HepG2 (cell line): ENCODE results near the gene APOL2. TPM values are rescaled to one million over a fixed set of nuclear protein-coding genes. Genes with fewer than 3 reads are reported as not detected.

Source experiments
- ARNT2 ChIP-seq: sonication (generic); formaldehyde crosslinking; IDR thresholded peaks from 2 replicates; pipeline ENCODE4 v1.8.0; 2022; ENCODE audit warnings: mild to moderate bottlenecking, low read depth, missing genetic modification reagents, moderate library complexity
- GABPA ChIP-seq, 2 experiments: IDR thresholded peaks; 2 replicates each; pipeline ENCODE4 v1.6.1; 2011 to 2016; ENCODE audit warnings: low read depth in 2 of 2, low read length in 1 of 2, missing biosample characterization in 1 of 2, missing genetic modification characterization in 1 of 2
- HINFP ChIP-seq: sonication (generic); formaldehyde crosslinking; IDR thresholded peaks from 2 replicates; pipeline ENCODE4 v1.4.0; 2020; ENCODE audit warnings: low read depth, mild to moderate bottlenecking, missing genetic modification reagents
- JDP2 ChIP-seq: sonication (generic); formaldehyde crosslinking; IDR thresholded peaks from 2 replicates; pipeline ENCODE4 v1.8.1; 2022; ENCODE audit warnings: missing genetic modification reagents, borderline replicate concordance
- JUNB ChIP-seq: sonication (generic); formaldehyde crosslinking; IDR thresholded peaks from 2 replicates; pipeline ENCODE4 v1.8.0; 2022; ENCODE audit warnings: missing genetic modification reagents, mild to moderate bottlenecking, borderline replicate concordance
- MEIS1 ChIP-seq: sonication (generic); formaldehyde crosslinking; IDR thresholded peaks from 2 replicates; pipeline ENCODE4 v1.9.0; 2021; ENCODE audit warnings: mild to moderate bottlenecking, missing genetic modification reagents, moderate library complexity, borderline replicate concordance
- MIER2 ChIP-seq: IDR thresholded peaks from 2 replicates; pipeline ENCODE4 v1.6.1; 2016; ENCODE audit warnings: missing biosample characterization, missing genetic modification reagents
- POLR2A ChIP-seq, 2 experiments: IDR thresholded peaks; 2 replicates each; pipeline ENCODE4 v1.6.1; 2011; ENCODE audit warnings: low read depth in 2 of 2, low read length in 2 of 2, mild to moderate bottlenecking in 1 of 2, moderate library complexity in 1 of 2; ENCODE audit not compliant: insufficient read depth in 1 of 2
- PRDM15 ChIP-seq: sonication (generic); formaldehyde crosslinking; IDR thresholded peaks from 2 replicates; pipeline ENCODE4 v1.4.0; 2020; ENCODE audit warnings: missing genetic modification reagents
- SIX1 ChIP-seq: sonication (generic); formaldehyde crosslinking; IDR thresholded peaks from 2 replicates; pipeline ENCODE4 v1.4.0; 2020; ENCODE audit warnings: missing genetic modification reagents, borderline replicate concordance
- SPEN ChIP-seq: sonication (generic); formaldehyde crosslinking; IDR thresholded peaks from 2 replicates; pipeline ENCODE4 v1.5.1; 2020; ENCODE audit warnings: low read depth, mild to moderate bottlenecking, missing genetic modification reagents
- TBP ChIP-seq: sonication (generic); formaldehyde crosslinking; IDR thresholded peaks from 2 replicates; pipeline ENCODE4 v1.5.0; 2020; ENCODE audit warnings: missing genetic modification reagents
- XRCC5 ChIP-seq: fragments of 200-400 bp; formaldehyde crosslinking; optimal IDR thresholded peaks from 2 replicates; pipeline ENCODE3; 2017; ENCODE audit warnings: mild to moderate bottlenecking, low read length
- ZBTB20 ChIP-seq: sonication (generic); formaldehyde crosslinking; IDR thresholded peaks from 2 replicates; pipeline ENCODE4 v1.8.1; 2023; ENCODE audit warnings: missing genetic modification reagents, low read depth, mild to moderate bottlenecking, borderline replicate concordance
- ZNF326 ChIP-seq: sonication (generic); formaldehyde crosslinking; IDR thresholded peaks from 2 replicates; pipeline ENCODE4 v1.4.0; 2020; ENCODE audit warnings: missing genetic modification reagents, borderline replicate concordance
- ZSCAN22 ChIP-seq: sonication (generic); formaldehyde crosslinking; IDR thresholded peaks from 2 replicates; pipeline ENCODE4 v1.4.0; 2020; ENCODE audit warnings: mild to moderate bottlenecking, missing genetic modification reagents
- polyA plus RNA-seq, 8 experiments: library from polyadenylated mRNA; depleted of rRNA in 3 of 8; stranded (reverse) in 7 of 8; unstranded in 1 of 8; fragments of >200 nt; fragmentation: Illumina TruSeq in 4 of 8; extraction: Trizol in 4 of 8; gene quantifications; 2 replicates each; pipeline versions ENCODE4 v1.2.1 to v1.2.3, GENCODE V29; 2011 to 2016; ENCODE audit warnings: low read depth in 4 of 8, missing spikeins in 1 of 8, mixed read lengths in 1 of 8; ENCODE audit not compliant: insufficient read depth in 1 of 8
- total RNA-seq, 5 experiments: library from RNA; depleted of rRNA; stranded (reverse); fragments of >200 nt; fragmentation: Illumina TruSeq; extraction: Trizol; gene quantifications; 2 replicates each; pipeline ENCODE4 v1.2.3, GENCODE V29; 2016; ENCODE audit warnings: low read depth in 1 of 5
- TF ChIP-seq, protein P1 (sequence below): sonication (generic); formaldehyde crosslinking; IDR thresholded peaks from 2 replicates; pipeline ENCODE4 v1.5.0; 2020; ENCODE audit warnings: missing genetic modification reagents
- TF ChIP-seq, protein P2 (sequence below): IDR thresholded peaks from 2 replicates; pipeline ENCODE4 v1.6.1; 2018; ENCODE audit warnings: missing genetic modification reagents
- TF ChIP-seq, protein P3 (sequence below), 2 experiments: IDR thresholded peaks; 2 replicates each; pipeline ENCODE4 v1.6.1; 2011 to 2012; ENCODE audit warnings: low read length in 2 of 2, borderline replicate concordance in 1 of 2, low read depth in 1 of 2, mild to moderate bottlenecking in 1 of 2, moderate library complexity in 1 of 2

APOL2 gene
- total and polyA plus RNA-seq, 2 of the 13 experiments (the other 11 are each of a cell fraction or from before 2014, with no cell fraction given): 28.7 to 51.2 TPM

- TF ChIP-seq, protein P1, sequence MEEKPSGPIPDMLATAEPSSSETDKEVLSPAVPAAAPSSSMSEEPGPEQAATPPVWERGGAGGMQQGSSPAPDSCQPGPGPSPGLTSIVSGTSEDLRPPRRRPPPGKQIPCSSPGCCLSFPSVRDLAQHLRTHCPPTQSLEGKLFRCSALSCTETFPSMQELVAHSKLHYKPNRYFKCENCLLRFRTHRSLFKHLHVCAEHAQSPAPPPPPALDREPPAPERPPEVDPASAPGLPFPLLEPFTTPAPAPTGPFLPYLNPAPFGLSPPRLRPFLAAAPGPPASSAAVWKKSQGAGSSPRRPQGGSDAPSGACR (CRISPR knock-in tag): no peak
- TF ChIP-seq GABPA (IDR thresholded peaks at IDR 0.05; ENCODE audit: low read depth, low read length): no peak
- TF ChIP-seq GABPA (CRISPR knock-in tag; IDR thresholded peaks at IDR 0.05; ENCODE audit: low read depth): no peak
- peak; percentile 37; the same call in 1 of the 2 replicates for TF ChIP-seq MIER2 (CRISPR knock-in tag)
- TF ChIP-seq SIX1 (CRISPR knock-in tag): no peak; the same call in 1 of the 2 replicates
- TF ChIP-seq HINFP: no peak
- TF ChIP-seq ARNT2: no peak
- peak; percentile 99 for TF ChIP-seq ZSCAN22
- TF ChIP-seq TBP (CRISPR knock-in tag): no peak
- 0 out of 2 replicates have a peak, but pooled peaks have one; percentile 29 for TF ChIP-seq MEIS1 (CRISPR knock-in tag)
- TF ChIP-seq JDP2: no peak
- TF ChIP-seq JUNB: peak; percentile 56; the same call in 1 of the 2 replicates
- 0 out of 2 replicates have a peak, but pooled peaks have one; percentile 37 for TF ChIP-seq ZBTB20 (CRISPR knock-in tag)
- TF ChIP-seq, protein P2, sequence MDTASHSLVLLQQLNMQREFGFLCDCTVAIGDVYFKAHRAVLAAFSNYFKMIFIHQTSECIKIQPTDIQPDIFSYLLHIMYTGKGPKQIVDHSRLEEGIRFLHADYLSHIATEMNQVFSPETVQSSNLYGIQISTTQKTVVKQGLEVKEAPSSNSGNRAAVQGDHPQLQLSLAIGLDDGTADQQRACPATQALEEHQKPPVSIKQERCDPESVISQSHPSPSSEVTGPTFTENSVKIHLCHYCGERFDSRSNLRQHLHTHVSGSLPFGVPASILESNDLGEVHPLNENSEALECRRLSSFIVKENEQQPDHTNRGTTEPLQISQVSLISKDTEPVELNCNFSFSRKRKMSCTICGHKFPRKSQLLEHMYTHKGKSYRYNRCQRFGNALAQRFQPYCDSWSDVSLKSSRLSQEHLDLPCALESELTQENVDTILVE (CRISPR knock-in tag): 0 out of 2 replicates have a peak, but pooled peaks have one; percentile 72
- peak; percentile 41; the same call in 1 of the 2 replicates for TF ChIP-seq SPEN
- no peak for TF ChIP-seq ZNF326 (CRISPR knock-in tag)
- TF ChIP-seq POLR2A (IDR thresholded peaks at IDR 0.05; ENCODE audit: insufficient read depth in 1 of 2, low read depth in 2 of 2, low read length in 2 of 2): peak in 1 of 2 experiments; percentile 20; a peak in 1 of 4 replicates
- no peak for TF ChIP-seq PRDM15 (CRISPR knock-in tag)
- TF ChIP-seq, protein P3, sequence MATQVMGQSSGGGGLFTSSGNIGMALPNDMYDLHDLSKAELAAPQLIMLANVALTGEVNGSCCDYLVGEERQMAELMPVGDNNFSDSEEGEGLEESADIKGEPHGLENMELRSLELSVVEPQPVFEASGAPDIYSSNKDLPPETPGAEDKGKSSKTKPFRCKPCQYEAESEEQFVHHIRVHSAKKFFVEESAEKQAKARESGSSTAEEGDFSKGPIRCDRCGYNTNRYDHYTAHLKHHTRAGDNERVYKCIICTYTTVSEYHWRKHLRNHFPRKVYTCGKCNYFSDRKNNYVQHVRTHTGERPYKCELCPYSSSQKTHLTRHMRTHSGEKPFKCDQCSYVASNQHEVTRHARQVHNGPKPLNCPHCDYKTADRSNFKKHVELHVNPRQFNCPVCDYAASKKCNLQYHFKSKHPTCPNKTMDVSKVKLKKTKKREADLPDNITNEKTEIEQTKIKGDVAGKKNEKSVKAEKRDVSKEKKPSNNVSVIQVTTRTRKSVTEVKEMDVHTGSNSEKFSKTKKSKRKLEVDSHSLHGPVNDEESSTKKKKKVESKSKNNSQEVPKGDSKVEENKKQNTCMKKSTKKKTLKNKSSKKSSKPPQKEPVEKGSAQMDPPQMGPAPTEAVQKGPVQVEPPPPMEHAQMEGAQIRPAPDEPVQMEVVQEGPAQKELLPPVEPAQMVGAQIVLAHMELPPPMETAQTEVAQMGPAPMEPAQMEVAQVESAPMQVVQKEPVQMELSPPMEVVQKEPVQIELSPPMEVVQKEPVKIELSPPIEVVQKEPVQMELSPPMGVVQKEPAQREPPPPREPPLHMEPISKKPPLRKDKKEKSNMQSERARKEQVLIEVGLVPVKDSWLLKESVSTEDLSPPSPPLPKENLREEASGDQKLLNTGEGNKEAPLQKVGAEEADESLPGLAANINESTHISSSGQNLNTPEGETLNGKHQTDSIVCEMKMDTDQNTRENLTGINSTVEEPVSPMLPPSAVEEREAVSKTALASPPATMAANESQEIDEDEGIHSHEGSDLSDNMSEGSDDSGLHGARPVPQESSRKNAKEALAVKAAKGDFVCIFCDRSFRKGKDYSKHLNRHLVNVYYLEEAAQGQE (IDR thresholded peaks at IDR 0.05; ENCODE audit: borderline replicate concordance in 1 of 2, low read depth in 1 of 2, low read length in 2 of 2): no peak
- no peak for TF ChIP-seq XRCC5
These were observed 39.9 kb upstream of the APOL2 start (continued) for GRCh38 chr22:36279219-36279666.
